Measurements from ENCODE around the gene STKLD1.

DNA sequence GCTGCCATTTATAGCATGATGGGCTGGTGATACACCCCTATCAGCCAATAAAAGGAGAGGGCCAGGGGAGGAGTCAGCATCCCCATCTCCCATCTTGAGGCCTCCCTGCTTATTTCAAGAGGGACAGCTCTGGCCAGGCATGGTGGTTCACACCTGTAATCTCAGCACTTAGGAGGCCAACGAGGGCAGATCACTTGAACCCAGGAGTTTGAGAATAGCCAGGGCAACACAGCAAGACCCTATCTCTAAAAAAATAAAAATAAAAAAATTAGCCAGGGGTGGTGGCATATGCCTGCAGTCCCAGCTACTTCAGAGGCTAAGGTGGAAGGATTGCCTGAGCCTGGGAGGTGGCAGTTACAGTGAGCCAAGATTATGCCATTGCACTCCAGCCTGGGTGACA, 31.9 kb downstream of the STKLD1 start:
- TF ChIP-seq, protein P1, sequence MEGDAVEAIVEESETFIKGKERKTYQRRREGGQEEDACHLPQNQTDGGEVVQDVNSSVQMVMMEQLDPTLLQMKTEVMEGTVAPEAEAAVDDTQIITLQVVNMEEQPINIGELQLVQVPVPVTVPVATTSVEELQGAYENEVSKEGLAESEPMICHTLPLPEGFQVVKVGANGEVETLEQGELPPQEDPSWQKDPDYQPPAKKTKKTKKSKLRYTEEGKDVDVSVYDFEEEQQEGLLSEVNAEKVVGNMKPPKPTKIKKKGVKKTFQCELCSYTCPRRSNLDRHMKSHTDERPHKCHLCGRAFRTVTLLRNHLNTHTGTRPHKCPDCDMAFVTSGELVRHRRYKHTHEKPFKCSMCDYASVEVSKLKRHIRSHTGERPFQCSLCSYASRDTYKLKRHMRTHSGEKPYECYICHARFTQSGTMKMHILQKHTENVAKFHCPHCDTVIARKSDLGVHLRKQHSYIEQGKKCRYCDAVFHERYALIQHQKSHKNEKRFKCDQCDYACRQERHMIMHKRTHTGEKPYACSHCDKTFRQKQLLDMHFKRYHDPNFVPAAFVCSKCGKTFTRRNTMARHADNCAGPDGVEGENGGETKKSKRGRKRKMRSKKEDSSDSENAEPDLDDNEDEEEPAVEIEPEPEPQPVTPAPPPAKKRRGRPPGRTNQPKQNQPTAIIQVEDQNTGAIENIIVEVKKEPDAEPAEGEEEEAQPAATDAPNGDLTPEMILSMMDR (IDR thresholded peaks at IDR 0.05): no peak
- TF ChIP-seq POLR2A (IDR thresholded peaks at IDR 0.05): no peak
